Measurements from ENCODE around the gene SERPINA12. TPM values are rescaled to one million over a fixed set of nuclear protein-coding genes. Genes with fewer than 3 reads are reported as not detected.

Gene SERPINA12
- total RNA-seq, 1 donor from 2014 or later, result not detected

DNA sequence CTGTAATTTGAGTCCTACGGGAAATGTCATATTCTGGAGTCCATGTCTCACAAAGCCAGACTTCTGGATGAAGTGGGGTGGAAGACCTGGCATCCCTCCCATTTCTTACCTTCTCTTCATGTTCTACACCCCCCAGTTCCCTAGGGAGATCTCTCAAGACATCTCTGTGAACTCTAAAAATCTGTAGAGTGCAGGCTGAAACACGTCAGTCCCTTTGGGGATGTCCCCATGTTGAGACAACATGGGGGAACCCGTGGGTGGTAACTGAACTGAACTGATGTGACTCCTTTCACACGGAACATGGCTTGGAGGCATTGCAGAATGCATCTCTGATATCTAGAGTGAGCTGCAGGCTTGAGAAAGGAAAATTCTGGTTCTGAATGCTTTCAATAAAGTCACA is 15.2 kb downstream of the SERPINA12 start:
- no peaks in the 10 kb centered on the region for H3K36me3 Mint-ChIP-seq (ENCODE audit: low read depth, unreplicated experiment)
- Histone ChIP-seq H3K79me2 (ENCODE audit: insufficient read depth, low read length) (no peaks in the 10 kb centered on the region), H3K4me3 (ENCODE audit: insufficient read depth, low read depth, low read length) (no peak overlapping the region), H3K27ac (ENCODE audit: low read depth, low read length) (no peak overlapping the region), H3K9ac (ENCODE audit: low read length) (no peak overlapping the region), H3K4me2 (ENCODE audit: low read length) (no peak overlapping the region), H3K9me3 (ENCODE audit: insufficient read depth, low read depth, low read length) (no peaks in the 10 kb centered on the region), H4K20me1 (ENCODE audit: insufficient read depth, low read length) (no peaks in the 10 kb centered on the region), H3K36me3 (ENCODE audit: insufficient read depth, low read length) (no peaks in the 10 kb centered on the region), H3K27me3 (ENCODE audit: insufficient read depth, low read length) (no peaks in the 10 kb centered on the region), H3K4me1 (ENCODE audit: insufficient read depth, low read length) (no peaks in the 10 kb centered on the region), H2AFZ (ENCODE audit: low read depth, low read length) (no peak overlapping the region)
- H3K4me3 Mint-ChIP-seq (ENCODE audit: unreplicated experiment), result no peak overlapping the region
- FAIRE-seq (no peak), DNase-seq (ENCODE audit: low read depth) (no peak)
- no peak for TF ChIP-seq EZH2 (IDR thresholded peaks at IDR 0.05; ENCODE audit: insufficient read depth, low read length)
- TF ChIP-seq, protein P1, sequence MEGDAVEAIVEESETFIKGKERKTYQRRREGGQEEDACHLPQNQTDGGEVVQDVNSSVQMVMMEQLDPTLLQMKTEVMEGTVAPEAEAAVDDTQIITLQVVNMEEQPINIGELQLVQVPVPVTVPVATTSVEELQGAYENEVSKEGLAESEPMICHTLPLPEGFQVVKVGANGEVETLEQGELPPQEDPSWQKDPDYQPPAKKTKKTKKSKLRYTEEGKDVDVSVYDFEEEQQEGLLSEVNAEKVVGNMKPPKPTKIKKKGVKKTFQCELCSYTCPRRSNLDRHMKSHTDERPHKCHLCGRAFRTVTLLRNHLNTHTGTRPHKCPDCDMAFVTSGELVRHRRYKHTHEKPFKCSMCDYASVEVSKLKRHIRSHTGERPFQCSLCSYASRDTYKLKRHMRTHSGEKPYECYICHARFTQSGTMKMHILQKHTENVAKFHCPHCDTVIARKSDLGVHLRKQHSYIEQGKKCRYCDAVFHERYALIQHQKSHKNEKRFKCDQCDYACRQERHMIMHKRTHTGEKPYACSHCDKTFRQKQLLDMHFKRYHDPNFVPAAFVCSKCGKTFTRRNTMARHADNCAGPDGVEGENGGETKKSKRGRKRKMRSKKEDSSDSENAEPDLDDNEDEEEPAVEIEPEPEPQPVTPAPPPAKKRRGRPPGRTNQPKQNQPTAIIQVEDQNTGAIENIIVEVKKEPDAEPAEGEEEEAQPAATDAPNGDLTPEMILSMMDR (IDR thresholded peaks at IDR 0.05; ENCODE audit: insufficient read depth, low read depth, low read length), result no peak
- no peaks in the 10 kb centered on the region for H3K9me3 Mint-ChIP-seq (ENCODE audit: unreplicated experiment)
- no peaks in the 10 kb centered on the region for H3K4me1 Mint-ChIP-seq (ENCODE audit: low read depth, unreplicated experiment)
- H3K27me3 Mint-ChIP-seq (ENCODE audit: low read depth, unreplicated experiment), result peaks cover 25% of the 10 kb centered on the region
- no peak overlapping the region for H3K27ac Mint-ChIP-seq (ENCODE audit: unreplicated experiment)

DNA sequence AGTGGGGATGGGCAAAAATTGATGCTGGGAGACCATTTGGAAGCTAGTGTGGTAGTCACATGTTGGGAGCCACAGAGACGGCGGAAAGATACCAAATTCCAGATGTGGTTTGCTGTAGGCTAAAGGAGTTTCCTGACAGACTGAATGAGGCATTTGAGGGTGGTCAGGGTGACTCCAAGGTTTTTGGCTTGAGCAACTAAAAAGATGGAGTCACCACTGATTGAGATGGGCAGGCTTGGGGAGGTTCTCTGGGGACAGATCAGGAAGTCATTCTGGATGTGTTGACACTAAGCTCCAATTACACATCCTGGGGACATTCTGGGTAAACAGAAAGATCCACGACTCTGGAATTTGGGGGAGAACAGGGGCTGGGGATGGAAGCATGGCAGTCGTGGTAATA is 17.8 kb downstream of the SERPINA12 start:
- Mint-ChIP-seq H3K27me3 (ENCODE audit: low read depth, unreplicated experiment) (peaks cover 28% of the 10 kb centered on the region), H3K4me3 (ENCODE audit: unreplicated experiment) (no peak overlapping the region), H3K36me3 (ENCODE audit: low read depth, unreplicated experiment) (peaks cover 2% of the 10 kb centered on the region), H3K27ac (ENCODE audit: unreplicated experiment) (no peak overlapping the region), H3K4me1 (ENCODE audit: low read depth, unreplicated experiment) (no peaks in the 10 kb centered on the region), H3K9me3 (ENCODE audit: unreplicated experiment) (no peaks in the 10 kb centered on the region)
- H3K27ac ChIP-seq (ENCODE audit: low read depth, low read length), result no peak overlapping the region
- H2AFZ ChIP-seq (ENCODE audit: low read depth, low read length), result no peak overlapping the region
- no peaks in the 10 kb centered on the region for H3K9me3 ChIP-seq (ENCODE audit: insufficient read depth, low read depth, low read length)
- H3K36me3 ChIP-seq (ENCODE audit: insufficient read depth, low read length), result no peaks in the 10 kb centered on the region
- DNase-seq (ENCODE audit: low read depth), result no peak
- TF ChIP-seq, protein P1 (IDR thresholded peaks at IDR 0.05; ENCODE audit: insufficient read depth, low read depth, low read length), result no peak
- TF ChIP-seq EZH2 (IDR thresholded peaks at IDR 0.05; ENCODE audit: insufficient read depth, low read length), result no peak
- H3K9ac ChIP-seq (ENCODE audit: low read length), result no peak overlapping the region
- H3K27me3 ChIP-seq (ENCODE audit: insufficient read depth, low read length), result peaks cover 4% of the 10 kb centered on the region
- H3K4me3 ChIP-seq (ENCODE audit: insufficient read depth, low read depth, low read length), result no peak overlapping the region
- no peak for FAIRE-seq
- no peak overlapping the region for H3K4me2 ChIP-seq (ENCODE audit: low read length)
- no peaks in the 10 kb centered on the region for H3K79me2 ChIP-seq (ENCODE audit: insufficient read depth, low read length)
- peaks cover 3% of the 10 kb centered on the region for H3K4me1 ChIP-seq (ENCODE audit: insufficient read depth, low read length)
- no peaks in the 10 kb centered on the region for H4K20me1 ChIP-seq (ENCODE audit: insufficient read depth, low read length)

DNA sequence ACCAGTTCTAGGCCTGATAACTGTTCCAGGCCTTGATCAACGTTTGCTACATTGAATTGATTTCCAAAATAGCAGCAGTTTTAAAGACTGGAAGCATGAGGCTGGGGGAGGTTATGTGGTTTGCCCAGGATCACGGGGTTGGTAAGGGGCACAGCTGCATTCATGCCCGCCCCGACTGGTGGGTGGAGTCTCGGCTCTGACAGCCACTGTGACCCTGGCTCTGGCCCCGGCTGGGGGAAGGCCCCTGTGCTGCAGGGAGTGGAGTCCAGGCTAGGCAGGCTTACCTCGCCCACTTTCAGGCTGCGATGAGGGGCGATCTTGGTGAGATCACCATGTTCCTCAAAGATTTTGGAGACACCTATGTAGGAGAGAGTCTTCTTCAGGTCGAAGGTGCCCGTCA is 19.9 kb downstream of the SERPINA12 start:
- Mint-ChIP-seq H3K4me1 (ENCODE audit: low read depth, unreplicated experiment) (peaks cover 6% of the 10 kb centered on the region), H3K27me3 (ENCODE audit: low read depth, unreplicated experiment) (peaks cover 28% of the 10 kb centered on the region), H3K9me3 (ENCODE audit: unreplicated experiment) (no peaks in the 10 kb centered on the region), H3K36me3 (ENCODE audit: low read depth, unreplicated experiment) (peaks cover 2% of the 10 kb centered on the region), H3K4me3 (ENCODE audit: unreplicated experiment) (no peak overlapping the region), H3K27ac (ENCODE audit: unreplicated experiment) (no peak overlapping the region)
- Histone ChIP-seq H2AFZ (ENCODE audit: low read depth, low read length) (no peak overlapping the region), H3K36me3 (ENCODE audit: insufficient read depth, low read length) (no peaks in the 10 kb centered on the region), H3K4me1 (ENCODE audit: insufficient read depth, low read length) (peaks cover 21% of the 10 kb centered on the region), H3K27me3 (ENCODE audit: insufficient read depth, low read length) (peaks cover 4% of the 10 kb centered on the region), H3K9ac (ENCODE audit: low read length) (no peak overlapping the region), H4K20me1 (ENCODE audit: insufficient read depth, low read length) (no peaks in the 10 kb centered on the region), H3K27ac (ENCODE audit: low read depth, low read length) (no peak overlapping the region), H3K4me2 (ENCODE audit: low read length) (no peak overlapping the region), H3K9me3 (ENCODE audit: insufficient read depth, low read depth, low read length) (no peaks in the 10 kb centered on the region), H3K4me3 (ENCODE audit: insufficient read depth, low read depth, low read length) (no peak overlapping the region), H3K79me2 (ENCODE audit: insufficient read depth, low read length) (no peaks in the 10 kb centered on the region)
- TF ChIP-seq, protein P1 (IDR thresholded peaks at IDR 0.05; ENCODE audit: insufficient read depth, low read depth, low read length), result no peak
- TF ChIP-seq EZH2 (IDR thresholded peaks at IDR 0.05; ENCODE audit: insufficient read depth, low read length), result no peak
- DNase-seq (ENCODE audit: low read depth), result no peak
- no peak for FAIRE-seq
